ENCODE results near the gene LPAR1.

LPAR1 gene

GRCh38 chr9:110952540-110952859 is 85.8 kb downstream of the LPAR1 start:
- Histone ChIP-seq H3K9me3 (ENCODE audit: insufficient read depth, low read length) (peaks cover 12% of the 10 kb centered on the region; the same call in 1 of the 2 replicates), H3K27me3 (ENCODE audit: low read depth, low read length) (no peaks in the 10 kb centered on the region; the same call in 1 of the 2 replicates), H3K9ac (ENCODE audit: low read length) (no peak overlapping the region), H3K27ac (ENCODE audit: low read length) (no peak overlapping the region), H3K4me2 (ENCODE audit: low read length) (no peak overlapping the region), H4K20me1 (ENCODE audit: insufficient read depth, low read length) (no peaks in the 10 kb centered on the region), H3K36me3 (replicated peaks; ENCODE audit: low read depth, low read length) (no peaks in the 10 kb centered on the region), H3K4me3 (ENCODE audit: low read length) (no peak overlapping the region), H3K4me1 (ENCODE audit: low read length) (peaks cover 7% of the 10 kb centered on the region; the same call in 1 of the 2 replicates), H3K79me2 (ENCODE audit: low read length) (no peaks in the 10 kb centered on the region), H2AFZ (ENCODE audit: low read depth, low read length) (no peak overlapping the region)
- TF ChIP-seq CTCF (IDR thresholded peaks at IDR 0.05; ENCODE audit: low read depth, low read length): no peak
- TF ChIP-seq EZH2phosphoT487 (IDR thresholded peaks at IDR 0.05; ENCODE audit: low read depth): no peak

GRCh38 chr9:110951805-110952539 is 86.3 kb downstream of the LPAR1 start:
- Histone ChIP-seq H3K4me1 (ENCODE audit: low read length) (peaks cover 7% of the 10 kb centered on the region; the same call in 1 of the 2 replicates), H3K36me3 (replicated peaks; ENCODE audit: low read depth, low read length) (no peaks in the 10 kb centered on the region), H4K20me1 (ENCODE audit: insufficient read depth, low read length) (no peaks in the 10 kb centered on the region), H3K4me2 (ENCODE audit: low read length) (no peak overlapping the region), H3K9me3 (ENCODE audit: insufficient read depth, low read length) (peaks cover 12% of the 10 kb centered on the region; the same call in 1 of the 2 replicates), H2AFZ (ENCODE audit: low read depth, low read length) (no peak overlapping the region), H3K4me3 (ENCODE audit: low read length) (no peak overlapping the region), H3K79me2 (ENCODE audit: low read length) (no peaks in the 10 kb centered on the region), H3K27ac (ENCODE audit: low read length) (no peak overlapping the region), H3K9ac (ENCODE audit: low read length) (no peak overlapping the region), H3K27me3 (ENCODE audit: low read depth, low read length) (no peaks in the 10 kb centered on the region; the same call in 1 of the 2 replicates)
- TF ChIP-seq CTCF (IDR thresholded peaks at IDR 0.05; ENCODE audit: low read depth, low read length) (no peak), EZH2phosphoT487 (IDR thresholded peaks at IDR 0.05; ENCODE audit: low read depth) (no peak)

- Histone ChIP-seq H4K20me1 (ENCODE audit: insufficient read depth, low read length) (no peaks in the 10 kb centered on the region), H3K4me3 (ENCODE audit: low read length) (no peak overlapping the region), H3K9ac (ENCODE audit: low read length) (no peak overlapping the region), H3K36me3 (replicated peaks; ENCODE audit: low read depth, low read length) (no peaks in the 10 kb centered on the region), H3K4me2 (ENCODE audit: low read length) (no peak overlapping the region), H2AFZ (ENCODE audit: low read depth, low read length) (no peak overlapping the region), H3K4me1 (ENCODE audit: low read length) (peaks cover 7% of the 10 kb centered on the region; the same call in 1 of the 2 replicates), H3K27me3 (ENCODE audit: low read depth, low read length) (no peaks in the 10 kb centered on the region; the same call in none of the 2 replicates), H3K79me2 (ENCODE audit: low read length) (no peaks in the 10 kb centered on the region), H3K9me3 (ENCODE audit: insufficient read depth, low read length) (peaks cover 12% of the 10 kb centered on the region; the same call in 1 of the 2 replicates), H3K27ac (ENCODE audit: low read length) (no peak overlapping the region)
- TF ChIP-seq EZH2phosphoT487 (IDR thresholded peaks at IDR 0.05; ENCODE audit: low read depth) (no peak), CTCF (IDR thresholded peaks at IDR 0.05; ENCODE audit: low read depth, low read length) (no peak)
Observed at GRCh38 chr9:110950041-110950645, 88.1 kb downstream of the LPAR1 start.

GRCh38 chr9:110949081-110949480 is 89.2 kb downstream of the LPAR1 start:
- no peak for TF ChIP-seq CTCF (IDR thresholded peaks at IDR 0.05; ENCODE audit: low read depth, low read length)
- TF ChIP-seq EZH2phosphoT487 (IDR thresholded peaks at IDR 0.05; ENCODE audit: low read depth): no peak
- H3K9ac ChIP-seq (ENCODE audit: low read length): no peak overlapping the region
- H4K20me1 ChIP-seq (ENCODE audit: insufficient read depth, low read length): no peaks in the 10 kb centered on the region
- no peaks in the 10 kb centered on the region for H3K79me2 ChIP-seq (ENCODE audit: low read length)
- no peak overlapping the region for H3K27ac ChIP-seq (ENCODE audit: low read length)
- peaks cover 1% of the 10 kb centered on the region; the same call in 1 of the 2 replicates for H3K9me3 ChIP-seq (ENCODE audit: insufficient read depth, low read length)
- no peaks in the 10 kb centered on the region for H3K4me1 ChIP-seq (ENCODE audit: low read length)
- no peaks in the 10 kb centered on the region for H3K36me3 ChIP-seq (replicated peaks; ENCODE audit: low read depth, low read length)
- H3K4me2 ChIP-seq (ENCODE audit: low read length): no peak overlapping the region
- no peaks in the 10 kb centered on the region; the same call in 1 of the 2 replicates for H3K27me3 ChIP-seq (ENCODE audit: low read depth, low read length)
- no peak overlapping the region for H2AFZ ChIP-seq (ENCODE audit: low read depth, low read length)
- H3K4me3 ChIP-seq (ENCODE audit: low read length): no peak overlapping the region
